Testis (tissue), 2 donors: ENCODE results near the gene PSTK.

ENCODE experiments used
- POLR2A ChIP-seq: fragments of 450-650 bp; IDR thresholded peaks from one replicate; pipeline ENCODE4 v1.6.1; 2017; ENCODE audit warnings: antibody characterized with exemption, mild to moderate bottlenecking, moderate library complexity
- TF ChIP-seq, protein P1 (sequence below), 3 experiments: fragments of 450-650 bp in 2 of 3; fragments of 200-600 bp in 1 of 3; sonication (generic) in 1 of 3; IDR thresholded peaks; one replicate each; pipeline ENCODE4 v1.5.1; 2016 to 2019; ENCODE audit warnings: antibody characterized with exemption in 3 of 3, mild to moderate bottlenecking in 2 of 3, moderate library complexity in 1 of 3

DNA sequence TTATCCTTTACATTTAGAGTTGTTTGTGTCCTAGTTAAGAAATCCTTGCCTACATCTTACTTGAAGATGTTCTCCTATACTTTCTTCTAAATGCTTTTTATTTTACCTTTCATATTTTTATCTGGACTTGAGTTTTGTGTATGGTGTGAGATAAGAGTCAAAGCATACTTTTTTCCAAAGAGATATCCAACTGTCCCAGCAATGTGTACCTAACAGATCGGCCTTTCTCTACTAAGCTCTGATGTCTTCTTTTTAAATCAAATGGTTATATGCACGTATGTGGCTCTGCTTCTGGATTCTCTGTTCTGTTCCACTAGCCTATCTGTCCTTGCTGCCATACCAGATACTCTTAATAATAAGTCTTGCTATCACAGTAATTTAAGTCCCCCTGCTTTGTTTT lies 21.2 kb downstream of the PSTK start:
- TF ChIP-seq, protein P1, sequence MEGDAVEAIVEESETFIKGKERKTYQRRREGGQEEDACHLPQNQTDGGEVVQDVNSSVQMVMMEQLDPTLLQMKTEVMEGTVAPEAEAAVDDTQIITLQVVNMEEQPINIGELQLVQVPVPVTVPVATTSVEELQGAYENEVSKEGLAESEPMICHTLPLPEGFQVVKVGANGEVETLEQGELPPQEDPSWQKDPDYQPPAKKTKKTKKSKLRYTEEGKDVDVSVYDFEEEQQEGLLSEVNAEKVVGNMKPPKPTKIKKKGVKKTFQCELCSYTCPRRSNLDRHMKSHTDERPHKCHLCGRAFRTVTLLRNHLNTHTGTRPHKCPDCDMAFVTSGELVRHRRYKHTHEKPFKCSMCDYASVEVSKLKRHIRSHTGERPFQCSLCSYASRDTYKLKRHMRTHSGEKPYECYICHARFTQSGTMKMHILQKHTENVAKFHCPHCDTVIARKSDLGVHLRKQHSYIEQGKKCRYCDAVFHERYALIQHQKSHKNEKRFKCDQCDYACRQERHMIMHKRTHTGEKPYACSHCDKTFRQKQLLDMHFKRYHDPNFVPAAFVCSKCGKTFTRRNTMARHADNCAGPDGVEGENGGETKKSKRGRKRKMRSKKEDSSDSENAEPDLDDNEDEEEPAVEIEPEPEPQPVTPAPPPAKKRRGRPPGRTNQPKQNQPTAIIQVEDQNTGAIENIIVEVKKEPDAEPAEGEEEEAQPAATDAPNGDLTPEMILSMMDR (IDR thresholded peaks at IDR 0.05) = no peak
- TF ChIP-seq POLR2A = no peak
